Large intestine (tissue), 3 donors: ENCODE data around the gene MYL2. TPM values are rescaled to one million over a fixed set of nuclear protein-coding genes. Genes with fewer than 3 reads are reported as not detected.

Experiments
- DNase-seq, 2 donors: peaks; one replicate each; pipeline versions ENCODE4 v3.0.0 to v3.0.0-alpha.2; 2013
- H3K27ac ChIP-seq: one replicate; pipeline ENCODE4 v1.5.1; 2013; ENCODE audit warnings: low read length
- H3K27me3 ChIP-seq: 2 replicates; pipeline ENCODE4 v1.6.1; 2013; ENCODE audit warnings: low read length; ENCODE audit not compliant: control insufficient read depth, insufficient read depth
- H3K36me3 ChIP-seq: 2 replicates; pipeline ENCODE4 v1.6.1; 2013; ENCODE audit warnings: low read length; ENCODE audit not compliant: control insufficient read depth, insufficient read depth
- H3K4me1 ChIP-seq: one replicate; pipeline ENCODE4 v1.6.1; 2013; ENCODE audit warnings: low read length; ENCODE audit not compliant: control insufficient read depth, insufficient read depth
- H3K4me3 ChIP-seq: one replicate; pipeline ENCODE4 v1.5.1; 2013; ENCODE audit warnings: low read length
- H3K9me3 ChIP-seq: one replicate; pipeline ENCODE4 v1.6.1; 2013; ENCODE audit warnings: mild to moderate bottlenecking, low read depth, low read length, moderate library complexity; ENCODE audit not compliant: control insufficient read depth
- WGBS: methylation state at CpG from one replicate; pipeline ENCODE4 v1.1.5; 2013; ENCODE audit warnings: low lambda C conversion rate; ENCODE audit not compliant: insufficient coverage; 5-methylcytosine and 5-hydroxymethylcytosine counted together
- polyA plus RNA-seq: library from polyadenylated mRNA; unstranded; fragments of 120-200 nt; gene quantifications from one replicate; pipeline ENCODE4 v1.2.1, GENCODE V29; 2013

Gene MYL2
- polyA plus RNA-seq, 1 donor: 1.5 TPM

- Histone ChIP-seq H3K4me1 (no peaks in the 10 kb centered on the region), H3K36me3 (no peaks in the 10 kb centered on the region), H3K9me3 (no peaks in the 10 kb centered on the region), H3K27me3 (peaks cover 6% of the 10 kb centered on the region), H3K27ac (no peak overlapping the region), H3K4me3 (no peak overlapping the region)
- no peak for DNase-seq
- no CpG with 5 or more reads among the region's 6 CpGs for WGBS
Observed at GRCh38 chr12:110941391-110941790, 21.0 kb upstream of the MYL2 start.

GRCh38 chr12:110940933-110941332, 20.6 kb upstream of the MYL2 start:
- H3K27me3 ChIP-seq: peaks cover 6% of the 10 kb centered on the region
- H3K9me3 ChIP-seq: no peaks in the 10 kb centered on the region
- no peak overlapping the region for H3K4me3 ChIP-seq
- no peaks in the 10 kb centered on the region for H3K36me3 ChIP-seq
- no peaks in the 10 kb centered on the region for H3K4me1 ChIP-seq
- no CpG with 5 or more reads among the region's 7 CpGs for WGBS
- no peak overlapping the region for H3K27ac ChIP-seq
- DNase-seq: no peak

- 100% methylated on average over 1 of the region's 4 CpGs for WGBS
- H3K27ac ChIP-seq: no peak overlapping the region
- no peak for DNase-seq
- H3K4me1 ChIP-seq: no peaks in the 10 kb centered on the region
- H3K36me3 ChIP-seq: no peaks in the 10 kb centered on the region
- H3K9me3 ChIP-seq: no peaks in the 10 kb centered on the region
- no peak overlapping the region for H3K4me3 ChIP-seq
- H3K27me3 ChIP-seq: peaks cover 6% of the 10 kb centered on the region
Observed at GRCh38 chr12:110940296-110940695, 19.9 kb upstream of the MYL2 start.

GRCh38 chr12:110937104-110937641, 16.8 kb upstream of the MYL2 start:
- no CpG with 5 or more reads among the region's 21 CpGs for WGBS
- H3K4me1 ChIP-seq: no peaks in the 10 kb centered on the region

GRCh38 chr12:110936367-110937103, 16.2 kb upstream of the MYL2 start:
- Histone ChIP-seq H3K4me3 (no peak overlapping the region), H3K27me3 (no peaks in the 10 kb centered on the region), H3K9me3 (no peaks in the 10 kb centered on the region), H3K27ac (no peak overlapping the region), H3K36me3 (no peaks in the 10 kb centered on the region), H3K4me1 (no peaks in the 10 kb centered on the region)
- no peak for DNase-seq
- WGBS: no CpG with 5 or more reads among the region's 13 CpGs

More at GRCh38 chr12:110937104-110937641, 16.8 kb upstream of the MYL2 start:
- Histone ChIP-seq H3K27me3 (no peaks in the 10 kb centered on the region), H3K27ac (no peak overlapping the region), H3K9me3 (no peaks in the 10 kb centered on the region), H3K4me3 (no peak overlapping the region), H3K36me3 (no peaks in the 10 kb centered on the region)
- DNase-seq: peak; percentile 18 to 40

GRCh38 chr12:110935588-110935987, 15.2 kb upstream of the MYL2 start:
- H3K4me3 ChIP-seq: no peak overlapping the region
- WGBS: no CpG with 5 or more reads among the region's 4 CpGs
- H3K27ac ChIP-seq: no peak overlapping the region
- no peaks in the 10 kb centered on the region for H3K9me3 ChIP-seq
- no peaks in the 10 kb centered on the region for H3K27me3 ChIP-seq
- H3K36me3 ChIP-seq: no peaks in the 10 kb centered on the region
- no peak for DNase-seq
- H3K4me1 ChIP-seq: no peaks in the 10 kb centered on the region

GRCh38 chr12:110934093-110934852, 13.9 kb upstream of the MYL2 start:
- Histone ChIP-seq H3K9me3 (no peaks in the 10 kb centered on the region), H3K4me3 (no peak overlapping the region), H3K4me1 (no peaks in the 10 kb centered on the region), H3K36me3 (no peaks in the 10 kb centered on the region), H3K27me3 (no peaks in the 10 kb centered on the region), H3K27ac (no peak overlapping the region)
- DNase-seq: no peak
- WGBS: no CpG with 5 or more reads among the region's 3 CpGs

GRCh38 chr12:110933326-110933974, 13.1 kb upstream of the MYL2 start:
- Histone ChIP-seq H3K36me3 (no peaks in the 10 kb centered on the region), H3K9me3 (no peaks in the 10 kb centered on the region), H3K4me1 (no peaks in the 10 kb centered on the region), H3K27ac (no peak overlapping the region), H3K4me3 (no peak overlapping the region), H3K27me3 (no peaks in the 10 kb centered on the region)
- DNase-seq: no peak
- WGBS: no CpG with 5 or more reads among the region's 16 CpGs

GRCh38 chr12:110932046-110932445, 11.7 kb upstream of the MYL2 start:
- no peak overlapping the region for H3K27ac ChIP-seq
- H3K36me3 ChIP-seq: no peaks in the 10 kb centered on the region
- H3K9me3 ChIP-seq: no peaks in the 10 kb centered on the region
- H3K4me1 ChIP-seq: no peaks in the 10 kb centered on the region
- H3K27me3 ChIP-seq: no peaks in the 10 kb centered on the region
- no peak for DNase-seq
- no CpG with 5 or more reads among the region's 11 CpGs for WGBS
- H3K4me3 ChIP-seq: no peak overlapping the region

GRCh38 chr12:110931315-110931728, 10.9 kb upstream of the MYL2 start:
- Histone ChIP-seq H3K9me3 (no peaks in the 10 kb centered on the region), H3K36me3 (no peaks in the 10 kb centered on the region), H3K4me1 (no peaks in the 10 kb centered on the region), H3K27ac (no peak overlapping the region), H3K4me3 (no peak overlapping the region), H3K27me3 (no peaks in the 10 kb centered on the region)
- no CpG with 5 or more reads among the region's 16 CpGs for WGBS
- DNase-seq: no peak
